AG04449 (cell line): ENCODE data around the gene PRAME.

Experiments used
- CTCF ChIA-PET: fragments of 350-600 bp; formaldehyde crosslinking; extraction: SDS; loops from one replicate; lab custom pipeline; 2021; ENCODE audit warnings: antibody characterized with exemption; lab: Yijun Ruan, JAX
- POLR2A ChIA-PET: fragments of 400-600, 350-600 bp; formaldehyde crosslinking; extraction: SDS; loops from one replicate; lab custom pipeline; 2020; ENCODE audit warnings: antibody characterized with exemption, inconsistent platforms; lab: Yijun Ruan, JAX
- DNase-seq: peaks from one replicate; pipeline ENCODE4 v3.0.0-alpha.2; 2010; ENCODE audit warnings: low read depth, low spot score
- H3K4me3 ChIP-seq: 2 replicates; pipeline ENCODE4 v1.5.1; 2011; ENCODE audit warnings: low read depth, mild to moderate bottlenecking, control low read depth, low read length
- CTCF ChIP-seq: IDR thresholded peaks from one replicate; pipeline ENCODE4 v1.5.1; 2011; ENCODE audit warnings: mild to moderate bottlenecking, moderate library complexity, low read length, control low read depth, inconsistent platforms; ENCODE audit not compliant: insufficient read depth; ENCODE audit errors: missing control alignments

The PRAME gene

GRCh38 chr22:22498267-22498666 lies 60.8 kb downstream of the PRAME start:
- TF ChIP-seq CTCF = no peak
- CTCF ChIA-PET = interaction anchor here (1.0 to 2.8 kb wide), 2 partner anchors 11 to 88 kb away, joined by 3 to 12 read pairs; partner anchors contain the start of gene ZNF280B
- POLR2A ChIA-PET = no interaction called here

More at GRCh38 chr22:22498267-22498666, 60.8 kb downstream of the PRAME start:
- no peak for DNase-seq
- H3K4me3 ChIP-seq = no peak overlapping the region
